GM23248 (cell line): Measurements from ENCODE around the gene ETV7.

Experiments
- EZH2 ChIP-seq: fragments of 200-600 bp; sonication (generic); IDR thresholded peaks from 2 replicates; pipeline ENCODE4 v1.6.1; 2018; ENCODE audit warnings: antibody characterized with exemption, mild to moderate bottlenecking; ENCODE audit not compliant: insufficient read depth, poor library complexity, severe bottlenecking
- EZH2phosphoT487 ChIP-seq: fragments of 200-600 bp; sonication (generic); IDR thresholded peaks from 2 replicates; pipeline ENCODE4 v1.6.1; 2018; ENCODE audit warnings: antibody characterized with exemption, moderate library complexity, mild to moderate bottlenecking, low read depth; ENCODE audit not compliant: insufficient read depth

DNA sequence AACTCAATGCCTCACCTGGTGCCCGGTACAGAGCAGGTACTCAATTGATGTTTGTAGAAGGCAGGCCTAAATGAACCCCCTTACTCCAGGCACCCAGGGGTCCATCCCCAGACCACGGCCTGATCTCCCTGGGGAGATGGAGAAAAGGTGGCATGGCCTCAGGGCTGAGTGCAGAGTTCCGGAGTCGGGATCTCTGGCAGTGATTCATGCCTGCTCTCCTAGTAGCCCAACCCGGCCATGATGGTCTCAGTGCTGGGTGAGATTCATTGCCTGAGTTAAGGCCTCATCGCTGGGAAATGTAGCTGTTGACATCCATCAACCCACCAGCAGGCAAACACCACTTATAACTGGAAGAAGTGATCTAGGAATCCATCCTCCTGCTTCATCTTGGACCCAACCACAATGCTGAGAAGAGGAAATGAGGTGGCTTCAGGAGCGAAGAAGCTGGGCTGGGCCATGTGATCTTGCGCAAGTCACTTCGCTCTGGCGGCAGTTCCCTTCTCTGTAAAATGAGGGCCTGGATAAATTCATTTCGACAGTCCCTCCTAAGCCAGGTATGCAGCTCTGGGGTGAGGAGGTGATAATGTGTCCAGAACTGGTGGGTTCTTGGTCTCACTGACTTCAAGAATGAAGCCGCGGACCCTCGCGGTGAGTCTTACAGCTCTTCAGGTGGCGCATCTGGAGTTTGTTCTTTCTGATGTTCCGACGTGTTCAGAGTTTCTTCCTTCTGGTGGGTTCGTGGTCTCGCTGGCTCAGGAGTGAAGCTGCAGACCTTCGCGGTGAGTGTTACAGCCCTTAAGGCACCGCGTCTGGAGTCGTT, 24.7 kb downstream of the ETV7 start:
- no peak for TF ChIP-seq EZH2phosphoT487
- no peak for TF ChIP-seq EZH2
